IPS DF 6.9 (cell line): ENCODE measurements around the gene PTPRN2.

Source experiments
- DNase-seq: peaks from one replicate; pipeline ENCODE4 v3.0.0-alpha.2; 2013; ENCODE audit warnings: low read depth, low spot score
- H3K27ac ChIP-seq: one replicate; pipeline ENCODE4 v1.5.1; 2013; ENCODE audit warnings: low read length, control low read depth
- H3K27me3 ChIP-seq: 2 replicates; pipeline ENCODE4 v1.6.1; 2013; ENCODE audit warnings: mild to moderate bottlenecking, low read length; ENCODE audit not compliant: control insufficient read depth, insufficient read depth
- H3K36me3 ChIP-seq: 2 replicates; pipeline ENCODE4 v1.6.1; 2013; ENCODE audit warnings: low read length; ENCODE audit not compliant: control insufficient read depth, insufficient read depth
- H3K4me1 ChIP-seq: 2 replicates; pipeline ENCODE4 v1.6.1; 2013; ENCODE audit warnings: low read length; ENCODE audit not compliant: control insufficient read depth, insufficient read depth
- H3K4me3 ChIP-seq: 2 replicates; pipeline ENCODE4 v1.5.1; 2013; ENCODE audit warnings: mild to moderate bottlenecking, low read length
- H3K9me3 ChIP-seq: 2 replicates; pipeline ENCODE4 v1.6.1; 2013; ENCODE audit warnings: low read length, inconsistent platforms; ENCODE audit not compliant: control insufficient read depth, insufficient read depth
- WGBS: extraction: QIAGEN DNeasy Blood & Tissue Kit; methylation state at CpG from one replicate; pipeline ENCODE4 v1.1.7; 2013; ENCODE audit warnings: mixed read lengths, missing lambda C conversion rate; ENCODE audit not compliant: insufficient read length, insufficient coverage; 5-methylcytosine and 5-hydroxymethylcytosine counted together

Gene PTPRN2

GRCh38 chr7:158286210-158286609 lies 301.4 kb downstream of the PTPRN2 start:
- peaks cover 32% of the 10 kb centered on the region for H3K9me3 ChIP-seq
- no peak overlapping the region for H3K27ac ChIP-seq
- WGBS, result no CpG with 5 or more reads among the region's 2 CpGs
- H3K27me3 ChIP-seq, result no peaks in the 10 kb centered on the region
- H3K36me3 ChIP-seq, result no peaks in the 10 kb centered on the region
- DNase-seq, result no peak
- no peaks in the 10 kb centered on the region for H3K4me1 ChIP-seq
- no peak overlapping the region for H3K4me3 ChIP-seq

GRCh38 chr7:158285383-158285770 lies 302.2 kb downstream of the PTPRN2 start:
- Histone ChIP-seq H3K4me1 (no peaks in the 10 kb centered on the region), H3K36me3 (no peaks in the 10 kb centered on the region), H3K9me3 (peaks cover 26% of the 10 kb centered on the region), H3K27me3 (no peaks in the 10 kb centered on the region), H3K4me3 (no peak overlapping the region), H3K27ac (no peak overlapping the region)
- no CpG with 5 or more reads among the region's 9 CpGs for WGBS
- no peak for DNase-seq

GRCh38 chr7:158284617-158285382 lies 302.8 kb downstream of the PTPRN2 start:
- Histone ChIP-seq H3K27me3 (no peaks in the 10 kb centered on the region), H3K27ac (no peak overlapping the region), H3K4me3 (no peak overlapping the region), H3K9me3 (peaks cover 22% of the 10 kb centered on the region), H3K4me1 (no peaks in the 10 kb centered on the region), H3K36me3 (no peaks in the 10 kb centered on the region)
- no CpG with 5 or more reads among the region's 18 CpGs for whole genome bisulfite sequencing
- no peak for DNase-seq

- WGBS, result no CpG with 5 or more reads among the region's 6 CpGs
- Histone ChIP-seq H3K9me3 (peaks cover 22% of the 10 kb centered on the region), H3K27me3 (no peaks in the 10 kb centered on the region), H3K27ac (no peak overlapping the region), H3K36me3 (no peaks in the 10 kb centered on the region), H3K4me1 (no peaks in the 10 kb centered on the region), H3K4me3 (no peak overlapping the region)
- no peak for DNase-seq
Measured at GRCh38 chr7:158284121-158284520, 303.5 kb downstream of the PTPRN2 start.

- no peak for DNase-seq
- Histone ChIP-seq H3K9me3 (peaks cover 24% of the 10 kb centered on the region), H3K27me3 (no peaks in the 10 kb centered on the region), H3K36me3 (no peaks in the 10 kb centered on the region), H3K4me3 (no peak overlapping the region), H3K27ac (no peak overlapping the region), H3K4me1 (no peaks in the 10 kb centered on the region)
- WGBS, result no CpG with 5 or more reads among the region's 32 CpGs
Measured at GRCh38 chr7:158283016-158283974, 304.3 kb downstream of the PTPRN2 start.

- Histone ChIP-seq H3K36me3 (no peaks in the 10 kb centered on the region), H3K27me3 (no peaks in the 10 kb centered on the region), H3K9me3 (peaks cover 29% of the 10 kb centered on the region), H3K4me1 (no peaks in the 10 kb centered on the region), H3K27ac (no peak overlapping the region), H3K4me3 (no peak overlapping the region)
- no CpG with 5 or more reads among the region's 24 CpGs for WGBS
- no peak for DNase-seq
Measured at GRCh38 chr7:158282461-158283001, 305.1 kb downstream of the PTPRN2 start.

GRCh38 chr7:158281441-158281840 lies 306.2 kb downstream of the PTPRN2 start:
- no peak overlapping the region for H3K27ac ChIP-seq
- WGBS, result no CpG with 5 or more reads among the region's 8 CpGs
- H3K36me3 ChIP-seq, result no peaks in the 10 kb centered on the region
- no peak overlapping the region for H3K4me3 ChIP-seq
- H3K9me3 ChIP-seq, result peaks cover 32% of the 10 kb centered on the region
- no peaks in the 10 kb centered on the region for H3K4me1 ChIP-seq
- DNase-seq, result no peak
- no peaks in the 10 kb centered on the region for H3K27me3 ChIP-seq

- Histone ChIP-seq H3K36me3 (no peaks in the 10 kb centered on the region), H3K27me3 (no peaks in the 10 kb centered on the region), H3K9me3 (peaks cover 35% of the 10 kb centered on the region), H3K4me1 (no peaks in the 10 kb centered on the region), H3K27ac (no peak overlapping the region), H3K4me3 (no peak overlapping the region)
- WGBS, result no CpG with 5 or more reads among the region's 29 CpGs
- no peak for DNase-seq
Measured at GRCh38 chr7:158280448-158281144, 307.0 kb downstream of the PTPRN2 start.

GRCh38 chr7:158279539-158280447 lies 307.8 kb downstream of the PTPRN2 start:
- H3K27me3 ChIP-seq, result no peaks in the 10 kb centered on the region
- WGBS, result no CpG with 5 or more reads among the region's 53 CpGs

More at GRCh38 chr7:158279539-158280447, 307.8 kb downstream of the PTPRN2 start:
- H3K36me3 ChIP-seq, result no peaks in the 10 kb centered on the region
- H3K27ac ChIP-seq, result no peak overlapping the region
- no peak for DNase-seq
- H3K4me3 ChIP-seq, result no peak overlapping the region
- no peaks in the 10 kb centered on the region for H3K4me1 ChIP-seq
- peaks cover 36% of the 10 kb centered on the region for H3K9me3 ChIP-seq
